A673 (cell line): Measurements from ENCODE around the gene LMO1. TPM values are rescaled to one million over a fixed set of nuclear protein-coding genes. Genes with fewer than 3 reads are reported as not detected.

Source experiments
- BruUV-seq: library from RNA; stranded (reverse); fragments of 400-500 nt; replicated peaks from 2 replicates; lab custom pipeline; 2021; lab: Mats Ljungman, UMichigan
- CTCF ChIA-PET: fragments of 300-600 bp; sonication (Branson Sonifier 250); formaldehyde crosslinking; loops from one replicate; lab custom pipeline; 2022; ENCODE audit warnings: antibody characterized with exemption; lab: Charles Lee
- POLR2A ChIA-PET: fragments of 300-600 bp; sonication (Branson Sonifier 250); formaldehyde crosslinking; loops from one replicate; lab custom pipeline; 2022; ENCODE audit warnings: antibody characterized with exemption; ENCODE audit not compliant: low non-redundant PET; lab: Charles Lee
- DNase-seq: peaks from one replicate; pipeline ENCODE4 v3.0.0-alpha.2; 2015; ENCODE audit warnings: low spot score
- H3K27ac ChIP-seq: fragments of 200-600 bp; sonication (generic); 2 replicates; pipeline ENCODE4 v1.5.1; 2016; ENCODE audit warnings: mixed run types, low read depth, mild to moderate bottlenecking, mixed read lengths, antibody characterized with exemption, low read length; ENCODE audit not compliant: poor library complexity, severe bottlenecking
- H3K27me3 ChIP-seq: fragments of 200-600 bp; sonication (generic); replicated peaks from 2 replicates; pipeline ENCODE4 v1.6.1; 2017; ENCODE audit warnings: mixed run types, low read depth, mild to moderate bottlenecking, mixed read lengths, antibody characterized with exemption, low read length; ENCODE audit not compliant: insufficient read depth, poor library complexity
- H3K36me3 ChIP-seq: fragments of 200-600 bp; sonication (generic); 2 replicates; pipeline ENCODE4 v1.6.1; 2016; ENCODE audit warnings: mixed run types, mild to moderate bottlenecking, mixed read lengths, antibody characterized with exemption, low read length; ENCODE audit not compliant: insufficient read depth, poor library complexity, severe bottlenecking
- H3K4me1 ChIP-seq: fragments of 200-600 bp; sonication (generic); 2 replicates; pipeline ENCODE4 v1.6.1; 2017; ENCODE audit warnings: mixed run types, mild to moderate bottlenecking, mixed read lengths, antibody characterized with exemption, low read length; ENCODE audit not compliant: insufficient read depth, poor library complexity, severe bottlenecking
- H3K4me3 ChIP-seq: fragments of 200-600 bp; sonication (generic); 2 replicates; pipeline ENCODE4 v1.5.1; 2016; ENCODE audit warnings: low read depth, mixed run types, mild to moderate bottlenecking, mixed read lengths, low read length; ENCODE audit not compliant: poor library complexity, severe bottlenecking
- H3K9me3 ChIP-seq: fragments of 200-600 bp; sonication (generic); 2 replicates; pipeline ENCODE4 v1.6.1; 2016; ENCODE audit warnings: mixed run types, low read depth, mild to moderate bottlenecking, mixed read lengths, antibody characterized with exemption, low read length; ENCODE audit not compliant: poor library complexity, severe bottlenecking
- CTCF ChIP-seq: fragments of 300-800, 200-600 bp; sonication (generic); conservative IDR thresholded peaks from 2 replicates; pipeline ENCODE4 v1.5.1; 2017; ENCODE audit warnings: low read depth, mild to moderate bottlenecking, antibody characterized with exemption, low read length, moderate library complexity, mixed read lengths
- EZH2 ChIP-seq: fragments of 200-600 bp; sonication (generic); IDR thresholded peaks from 2 replicates; pipeline ENCODE4 v1.6.1; 2017; ENCODE audit warnings: borderline replicate concordance, low read depth, mild to moderate bottlenecking, mixed read lengths, antibody characterized with exemption, low read length; ENCODE audit not compliant: poor library complexity, severe bottlenecking
- intact Hi-C: fragments of 100-400 bp; cut with micrococcal nuclease; formaldehyde crosslinking; loops from one replicate; pipeline ENCODE4 v1.10.0; 2022; ENCODE audit not compliant: unreplicated experiment
- total RNA-seq: library from RNA; stranded (reverse); gene quantifications from 2 replicates; pipeline ENCODE4 v1.2.3, GENCODE V29; 2021

Gene LMO1
- total RNA-seq, 1 experiment from 2014 or later, result not detected

GRCh38 chr11:8291421-8292350 is 28.0 kb upstream of the LMO1 start:
- H3K27me3 ChIP-seq, result peaks cover 86% of the 10 kb centered on the region
- H3K9me3 ChIP-seq, result no peaks in the 10 kb centered on the region
- H3K4me3 ChIP-seq, result no peak overlapping the region
- DNase-seq, result no peak
- TF ChIP-seq CTCF (no peak), EZH2 (no peak)
- no peaks in the 10 kb centered on the region for H3K36me3 ChIP-seq
- no TSS peak for BruUV-seq
- intact Hi-C loops, result no loop called here
- H3K27ac ChIP-seq, result no peak overlapping the region
- H3K4me1 ChIP-seq, result no peaks in the 10 kb centered on the region
- POLR2A ChIA-PET, result no interaction called here
- CTCF ChIA-PET, result interaction anchor here (0.6 kb wide), 1 partner anchor 38 kb away, joined by 4 read pairs; no protein-coding TSS in a partner anchor

- peaks cover 78% of the 10 kb centered on the region for H3K27me3 ChIP-seq
These were observed 26.6 kb upstream of the LMO1 start for GRCh38 chr11:8290081-8290810.

More at GRCh38 chr11:8290081-8290810, 26.6 kb upstream of the LMO1 start:
- ChIA-PET CTCF (no interaction called here), POLR2A (no interaction called here)
- H3K36me3 ChIP-seq, result no peaks in the 10 kb centered on the region
- intact Hi-C loops, result no loop called here
- no TSS peak for BruUV-seq
- TF ChIP-seq CTCF (no peak), EZH2 (no peak)
- H3K27ac ChIP-seq, result no peak overlapping the region
- no peaks in the 10 kb centered on the region for H3K4me1 ChIP-seq
- no peak for DNase-seq
- H3K4me3 ChIP-seq, result no peak overlapping the region
- no peaks in the 10 kb centered on the region for H3K9me3 ChIP-seq
